HAP-1 (cell line): ENCODE measurements around the gene DNMT3A.
A peak's percentile ranks its signal among the peaks of the same experiment; 100 is the strongest.

Experiments used
- DNase-seq, 2 experiments: peaks; one replicate each; pipeline ENCODE4 v3.0.0-alpha.2; 2016 to 2020; ENCODE audit warnings: low spot score in 2 of 2
- H3K27me3 ChIP-seq: fragments of 250-450 bp; sonication (Bioruptor Pico); 2 replicates; pipeline ENCODE4 v1.5.1; 2020; ENCODE audit warnings: low read depth, mild to moderate bottlenecking, moderate library complexity
- H3K36me3 ChIP-seq: fragments of 250-450 bp; sonication (Bioruptor Pico); replicated peaks from 2 replicates; pipeline ENCODE4 v1.5.1; 2020; ENCODE audit warnings: mild to moderate bottlenecking
- H3K4me1 ChIP-seq: fragments of 250-450 bp; sonication (Bioruptor Pico); 2 replicates; pipeline ENCODE4 v1.5.1; 2020; ENCODE audit warnings: mild to moderate bottlenecking
- H3K4me3 ChIP-seq: fragments of 250-450 bp; sonication (Bioruptor Pico); 2 replicates; pipeline ENCODE4 v1.5.1; 2020; ENCODE audit warnings: mild to moderate bottlenecking, moderate library complexity
- H3K9me3 ChIP-seq: fragments of 250-450 bp; sonication (Bioruptor Pico); 2 replicates; pipeline ENCODE4 v1.5.1; 2020; ENCODE audit warnings: mild to moderate bottlenecking, moderate library complexity
- in situ Hi-C: fragments of 300-500 bp; cut with MboI; formaldehyde crosslinking; loops from 3 replicates; pipeline ENCODE4 v1.14.3; 2020; ENCODE audit warnings: low sequenced_read_pairs, inconsistent platforms, mixed read lengths

DNMT3A gene

GRCh38 chr2:25377822-25378421 is 36.2 kb upstream of the DNMT3A start:
- peak in 1 of 2 experiments; percentile 3 for DNase-seq
- no peaks in the 10 kb centered on the region for H3K27me3 ChIP-seq
- no peaks in the 10 kb centered on the region for H3K9me3 ChIP-seq
- H3K36me3 ChIP-seq = no peaks in the 10 kb centered on the region
- H3K4me1 ChIP-seq = peaks cover 9% of the 10 kb centered on the region
- in situ Hi-C loops = no loop called here
- H3K4me3 ChIP-seq = no peak overlapping the region

GRCh38 chr2:25376750-25377621 is 35.3 kb upstream of the DNMT3A start:
- DNase-seq = peak; percentile 89 to 93
- no peaks in the 10 kb centered on the region for H3K9me3 ChIP-seq

GRCh38 chr2:25375989-25376545 is 34.3 kb upstream of the DNMT3A start:
- in situ Hi-C loops = no loop called here
- peak overlapping the region; percentile 13; the same call in 1 of the 2 replicates for H3K4me3 ChIP-seq
- no peak for DNase-seq
- H3K4me1 ChIP-seq = peaks cover 13% of the 10 kb centered on the region
- H3K36me3 ChIP-seq = no peaks in the 10 kb centered on the region
- no peaks in the 10 kb centered on the region for H3K27me3 ChIP-seq
- no peaks in the 10 kb centered on the region for H3K9me3 ChIP-seq

More at GRCh38 chr2:25376750-25377621, 35.3 kb upstream of the DNMT3A start:
- in situ Hi-C loops = no loop called here
- Histone ChIP-seq H3K27me3 (no peaks in the 10 kb centered on the region), H3K36me3 (no peaks in the 10 kb centered on the region), H3K4me3 (peak overlapping the region; percentile 13; the same call in 1 of the 2 replicates), H3K4me1 (peaks cover 9% of the 10 kb centered on the region)

GRCh38 chr2:25375371-25375988 is 33.8 kb upstream of the DNMT3A start:
- no peaks in the 10 kb centered on the region for H3K36me3 ChIP-seq
- DNase-seq = no peak
- no peaks in the 10 kb centered on the region for H3K9me3 ChIP-seq
- no peaks in the 10 kb centered on the region for H3K27me3 ChIP-seq
- peaks cover 17% of the 10 kb centered on the region for H3K4me1 ChIP-seq
- H3K4me3 ChIP-seq = no peak overlapping the region
- in situ Hi-C loops = no loop called here

GRCh38 chr2:25374827-25375226 is 33.1 kb upstream of the DNMT3A start:
- in situ Hi-C loops = no loop called here
- Histone ChIP-seq H3K36me3 (no peaks in the 10 kb centered on the region; the same call in 1 of the 2 replicates), H3K9me3 (no peaks in the 10 kb centered on the region), H3K27me3 (no peaks in the 10 kb centered on the region), H3K4me3 (no peak overlapping the region), H3K4me1 (peaks cover 23% of the 10 kb centered on the region)
- no peak for DNase-seq

GRCh38 chr2:25374411-25374810 is 32.7 kb upstream of the DNMT3A start:
- Histone ChIP-seq H3K4me3 (no peak overlapping the region), H3K27me3 (no peaks in the 10 kb centered on the region), H3K4me1 (peaks cover 23% of the 10 kb centered on the region), H3K9me3 (no peaks in the 10 kb centered on the region), H3K36me3 (no peaks in the 10 kb centered on the region; the same call in 1 of the 2 replicates)
- DNase-seq = no peak
- in situ Hi-C loops = no loop called here

GRCh38 chr2:25373269-25373981 is 31.7 kb upstream of the DNMT3A start:
- Histone ChIP-seq H3K9me3 (no peaks in the 10 kb centered on the region), H3K27me3 (no peaks in the 10 kb centered on the region), H3K36me3 (no peaks in the 10 kb centered on the region; the same call in 1 of the 2 replicates), H3K4me1 (peaks cover 23% of the 10 kb centered on the region), H3K4me3 (no peak overlapping the region)
- in situ Hi-C loops = no loop called here
- DNase-seq = no peak

GRCh38 chr2:25372405-25373268 is 30.9 kb upstream of the DNMT3A start:
- H3K9me3 ChIP-seq = no peaks in the 10 kb centered on the region
- H3K36me3 ChIP-seq = no peaks in the 10 kb centered on the region; the same call in 1 of the 2 replicates
- H3K4me3 ChIP-seq = no peak overlapping the region
- peaks cover 23% of the 10 kb centered on the region for H3K4me1 ChIP-seq
- no peak for DNase-seq
- in situ Hi-C loops = no loop called here
- no peaks in the 10 kb centered on the region for H3K27me3 ChIP-seq

- Histone ChIP-seq H3K4me3 (no peak overlapping the region), H3K27me3 (no peaks in the 10 kb centered on the region), H3K36me3 (no peaks in the 10 kb centered on the region; the same call in 1 of the 2 replicates), H3K4me1 (peaks cover 17% of the 10 kb centered on the region), H3K9me3 (no peaks in the 10 kb centered on the region)
- in situ Hi-C loops = no loop called here
- no peak for DNase-seq
Measured at GRCh38 chr2:25371253-25372241, 29.8 kb upstream of the DNMT3A start.

- Histone ChIP-seq H3K36me3 (no peaks in the 10 kb centered on the region; the same call in 1 of the 2 replicates), H3K4me1 (peaks cover 14% of the 10 kb centered on the region), H3K27me3 (no peaks in the 10 kb centered on the region), H3K4me3 (no peak overlapping the region), H3K9me3 (no peaks in the 10 kb centered on the region)
- in situ Hi-C loops = no loop called here
- DNase-seq = no peak
Measured at GRCh38 chr2:25369876-25370275, 28.2 kb upstream of the DNMT3A start.

- Histone ChIP-seq H3K4me1 (peaks cover 14% of the 10 kb centered on the region), H3K4me3 (no peak overlapping the region), H3K9me3 (no peaks in the 10 kb centered on the region), H3K36me3 (no peaks in the 10 kb centered on the region; the same call in 1 of the 2 replicates), H3K27me3 (no peaks in the 10 kb centered on the region)
- no peak for DNase-seq
- in situ Hi-C loops = no loop called here
Measured at GRCh38 chr2:25369439-25369838, 27.7 kb upstream of the DNMT3A start.
